ENCODE results near the gene SSBP2.
"Not testable (repeated sequence)": the region's sequence is repeated elsewhere in the genome, so short reads cannot be mapped to it uniquely, and the experiment has no call there.

Gene SSBP2

DNA sequence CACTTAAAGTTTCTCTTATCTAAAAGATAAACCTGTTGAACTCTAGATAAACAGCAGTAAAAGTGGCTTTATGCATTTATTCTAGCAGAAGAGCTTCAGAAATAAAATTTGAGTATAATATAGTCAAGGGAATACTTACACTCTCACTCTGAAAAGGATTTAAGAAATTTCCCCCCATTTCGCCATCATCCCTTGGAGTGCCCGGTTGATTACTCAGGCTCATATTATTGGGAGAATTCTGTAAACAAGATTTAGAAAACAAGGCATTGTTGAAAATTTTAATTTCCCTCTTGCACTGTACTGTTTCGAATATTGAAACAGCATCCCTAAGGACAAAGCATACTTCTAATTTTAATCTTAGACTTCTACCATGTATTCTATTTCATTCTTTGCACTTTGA lies 322.5 kb downstream of the SSBP2 start:
- no peak for DNase-seq (ENCODE audit: low spot score)

DNA sequence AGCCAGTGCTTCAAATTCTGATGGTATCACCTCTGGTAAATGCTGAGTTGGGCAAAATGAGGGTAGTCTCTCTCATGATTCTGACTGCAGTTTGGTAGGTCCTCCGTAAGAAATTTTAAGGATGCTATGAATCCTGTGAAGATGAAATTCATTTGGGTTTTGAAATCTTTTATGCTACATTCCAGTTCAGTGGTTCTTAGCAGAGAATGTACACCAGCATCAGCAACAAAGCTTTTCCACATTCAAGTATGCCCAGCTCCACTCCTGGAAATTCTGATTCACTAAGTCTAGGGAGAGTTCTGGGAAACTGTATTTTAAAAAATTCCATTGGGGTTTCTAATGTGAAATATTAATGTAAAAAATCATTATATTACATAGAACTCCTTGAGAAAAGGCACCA lies 323.3 kb downstream of the SSBP2 start:
- DNase-seq (ENCODE audit: low spot score), result no peak

DNA sequence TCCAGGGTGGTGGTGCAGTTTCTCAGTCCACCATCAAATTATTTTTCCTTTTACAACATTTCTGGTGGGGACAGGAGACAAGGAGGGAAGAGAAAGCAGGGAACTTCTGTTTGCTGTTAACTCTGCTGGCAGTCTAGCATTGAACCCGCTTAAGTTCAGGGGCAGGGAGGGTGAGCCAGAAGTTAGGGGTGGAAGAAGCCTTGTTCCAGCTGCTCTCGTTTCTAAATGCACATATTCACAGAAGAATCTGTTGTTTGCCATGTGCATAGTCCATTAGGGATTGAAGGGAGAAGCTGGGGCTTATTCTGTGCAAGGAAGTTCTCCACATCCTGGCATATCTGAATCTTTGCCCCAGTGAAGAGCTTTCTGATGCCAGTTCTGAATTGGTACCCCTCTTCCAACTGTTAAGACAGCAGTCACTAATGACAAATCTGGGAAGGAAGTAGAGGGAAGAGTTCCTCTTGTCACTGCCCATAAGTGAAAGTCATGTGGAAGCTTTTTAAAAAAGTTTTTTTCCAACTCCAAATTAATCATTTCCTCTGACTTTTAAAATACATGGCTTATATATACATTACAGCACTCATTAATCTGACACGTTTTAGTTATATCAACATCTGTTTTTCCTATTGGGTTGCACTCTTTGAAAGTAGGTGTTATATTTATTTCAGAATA lies 324.4 kb downstream of the SSBP2 start:
- DNase-seq (ENCODE audit: low spot score), result no peak

DNA sequence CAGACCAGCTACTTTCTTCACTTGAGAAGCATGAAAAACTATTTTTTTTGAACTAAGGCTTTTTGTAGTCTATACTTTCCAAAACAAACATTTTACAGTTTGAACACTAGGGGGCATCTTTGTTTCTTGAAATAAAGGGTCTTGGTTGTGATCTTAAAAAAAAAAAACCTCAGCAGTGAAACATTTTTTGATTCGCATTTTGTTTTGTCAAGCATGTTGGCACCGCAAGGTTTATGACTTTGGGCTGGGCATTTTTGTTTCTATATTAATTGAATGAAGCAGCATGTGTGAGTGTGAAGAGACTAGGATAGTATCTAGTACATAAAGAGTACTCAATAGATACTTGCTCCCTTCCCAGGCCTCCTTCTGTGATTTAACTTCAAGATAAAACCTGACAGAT lies 325.3 kb downstream of the SSBP2 start:
- DNase-seq (ENCODE audit: low spot score), result peak; percentile 42

DNA sequence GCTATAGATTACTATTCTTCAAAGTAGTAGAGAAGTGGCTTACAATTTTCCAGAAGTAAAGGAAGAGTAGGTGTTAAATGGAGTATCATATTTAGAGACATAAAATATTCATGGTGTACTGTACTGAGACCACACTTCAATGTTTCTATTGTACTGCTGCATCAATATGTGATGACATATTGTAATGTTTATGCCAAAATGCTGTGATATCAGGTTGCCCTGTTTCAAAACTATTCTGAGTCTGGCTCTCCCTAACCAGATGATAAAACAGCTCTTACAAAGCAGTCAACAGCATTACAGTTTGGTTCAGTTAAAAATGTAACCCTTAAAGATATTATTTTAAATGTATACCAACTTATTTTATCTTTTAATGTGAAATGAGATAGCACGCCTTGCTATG lies 326.2 kb downstream of the SSBP2 start:
- no peak for DNase-seq (ENCODE audit: low spot score)

DNA sequence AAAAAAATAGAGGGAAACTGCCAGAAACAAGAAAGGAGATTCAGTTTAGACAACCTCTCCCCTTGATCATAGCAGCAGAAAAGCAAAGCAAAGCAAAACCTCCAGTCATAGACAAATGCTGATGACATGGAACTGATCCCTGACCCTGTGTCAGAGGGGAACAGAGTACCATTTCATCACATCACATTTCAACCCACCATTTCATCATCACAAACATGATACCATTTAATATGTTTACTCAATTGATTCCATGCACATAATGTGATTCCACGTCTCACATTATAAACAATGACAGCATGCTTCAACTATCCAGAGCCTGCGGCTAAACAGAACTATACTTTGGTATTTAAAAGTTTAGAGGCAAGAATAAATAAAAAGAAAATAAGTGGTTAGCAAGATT lies 328.2 kb downstream of the SSBP2 start:
- DNase-seq (ENCODE audit: low spot score), result no peak

DNA sequence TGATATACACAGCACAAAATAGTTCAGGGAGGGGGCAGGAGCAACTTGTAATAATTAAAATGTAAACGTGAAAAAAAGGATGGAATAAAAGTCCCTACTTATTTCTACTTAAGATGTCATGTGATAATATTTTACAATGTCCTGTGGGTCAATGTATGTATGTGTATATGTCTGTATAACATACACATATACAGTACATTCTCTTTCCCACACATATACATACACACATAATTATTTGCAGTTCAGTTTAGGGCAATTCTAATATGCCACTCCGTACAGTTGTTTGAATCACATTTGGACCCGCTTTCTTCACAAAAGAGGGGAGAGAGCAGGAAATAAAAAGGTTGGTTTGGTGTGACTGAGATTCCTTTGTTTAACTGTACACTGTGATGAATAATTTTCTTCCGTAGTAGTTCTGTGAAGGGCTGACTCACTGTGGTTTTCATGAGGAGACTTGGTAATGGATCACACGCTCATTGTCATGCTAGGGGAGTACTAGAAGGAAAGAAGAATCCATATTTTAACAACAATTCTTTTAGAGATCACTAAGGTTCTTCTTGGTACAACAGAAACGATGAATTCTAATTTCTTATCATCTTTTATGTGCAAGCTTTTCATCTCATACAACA lies 330.7 kb downstream of the SSBP2 start:
- DNase-seq (ENCODE audit: low spot score), result no peak

DNA sequence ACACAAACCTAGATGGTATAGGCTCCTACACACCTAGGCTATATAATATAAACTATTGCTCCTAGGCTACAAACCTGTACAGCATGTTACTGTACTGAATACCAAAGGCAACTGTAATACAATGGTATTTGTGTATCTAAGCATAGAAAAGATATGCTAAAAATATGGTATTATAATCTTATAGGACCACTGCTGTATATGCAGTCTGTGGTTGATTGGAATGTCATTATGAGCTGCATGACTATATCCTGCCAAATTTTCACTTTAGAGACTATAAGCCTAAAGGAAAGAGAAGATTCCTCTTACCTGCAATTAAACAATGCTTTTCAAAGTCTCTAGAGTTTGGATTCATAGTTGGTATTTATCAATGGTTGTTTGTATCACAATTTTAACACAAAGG lies 332.3 kb downstream of the SSBP2 start:
- DNase-seq (ENCODE audit: low spot score), result no peak

DNA sequence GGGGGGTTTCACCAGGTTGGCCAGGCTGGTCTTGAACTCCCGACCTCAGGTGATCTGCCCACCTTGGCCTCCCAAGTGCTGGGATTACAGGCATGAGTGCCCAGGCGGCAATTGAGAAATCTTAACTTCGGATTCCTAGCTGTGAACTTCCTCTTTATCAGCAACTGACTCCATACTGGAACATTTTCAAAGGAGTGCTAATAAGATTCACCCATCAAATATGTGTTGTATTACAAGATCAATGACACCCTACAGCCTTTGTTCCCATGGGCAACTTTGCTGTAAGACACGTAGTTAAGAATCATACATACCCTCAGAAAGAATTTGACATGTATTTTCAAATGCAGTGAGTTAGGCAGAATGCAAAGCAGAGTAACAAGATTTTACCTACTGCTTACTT lies 333.8 kb downstream of the SSBP2 start:
- DNase-seq (ENCODE audit: low spot score), result no peak

DNA sequence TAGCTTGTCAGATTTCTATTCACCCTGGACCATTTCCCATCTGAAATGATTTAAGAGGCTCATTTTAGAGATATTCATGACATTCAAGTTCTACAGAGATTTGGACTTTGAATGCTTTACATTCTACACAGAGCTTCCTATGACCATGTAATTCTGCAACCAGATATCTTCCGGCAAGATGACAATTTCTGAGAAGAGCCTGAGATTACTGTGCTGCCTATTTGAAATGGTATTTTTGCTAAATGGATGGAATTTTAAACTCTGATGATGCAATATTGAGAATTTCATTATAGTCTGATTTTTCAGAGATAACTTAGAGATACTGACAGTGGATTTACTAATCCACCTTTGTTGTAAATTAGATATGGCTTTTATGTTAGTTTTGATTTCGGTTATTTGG lies 341.0 kb downstream of the SSBP2 start:
- no peak for DNase-seq (ENCODE audit: low spot score)

DNA sequence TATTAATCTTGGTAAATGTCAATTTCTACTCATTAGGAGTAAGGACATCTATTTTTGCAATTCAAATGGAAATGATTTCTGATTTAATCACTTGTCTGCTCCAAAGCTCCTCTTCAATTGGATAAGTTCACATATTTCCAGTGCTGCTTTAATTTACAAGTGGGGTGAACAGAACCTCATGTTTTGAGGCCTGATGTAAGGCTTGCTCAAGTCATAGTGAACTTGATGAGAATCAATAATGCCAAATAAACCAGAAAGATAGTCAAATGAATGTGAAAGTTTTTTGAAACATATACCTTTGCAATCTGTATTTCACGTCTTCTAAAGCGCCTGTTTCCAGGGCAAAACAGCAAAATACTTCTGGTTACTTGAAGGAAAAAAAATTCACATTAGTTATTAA lies 341.5 kb downstream of the SSBP2 start:
- no peak for DNase-seq (ENCODE audit: low spot score)

DNA sequence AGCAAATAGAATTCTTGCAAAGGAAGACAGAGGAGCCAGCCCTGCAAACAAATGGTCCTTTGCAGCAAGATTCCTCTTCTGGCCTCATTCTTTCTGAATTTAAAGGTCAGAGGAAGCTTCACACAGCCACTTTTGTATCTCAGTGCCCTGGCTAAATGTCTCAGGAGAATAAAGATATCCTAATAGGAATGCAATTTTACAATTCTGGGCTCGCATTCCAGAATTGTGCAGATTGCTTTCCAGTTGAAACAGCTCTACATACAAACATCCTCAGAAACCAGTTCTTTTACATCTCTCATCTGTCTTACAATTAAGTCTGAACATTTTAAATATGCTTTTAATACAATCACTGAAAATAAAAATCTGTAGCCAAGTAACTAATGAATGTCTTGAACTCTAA lies 342.4 kb downstream of the SSBP2 start:
- DNase-seq (ENCODE audit: low spot score), result no peak

DNA sequence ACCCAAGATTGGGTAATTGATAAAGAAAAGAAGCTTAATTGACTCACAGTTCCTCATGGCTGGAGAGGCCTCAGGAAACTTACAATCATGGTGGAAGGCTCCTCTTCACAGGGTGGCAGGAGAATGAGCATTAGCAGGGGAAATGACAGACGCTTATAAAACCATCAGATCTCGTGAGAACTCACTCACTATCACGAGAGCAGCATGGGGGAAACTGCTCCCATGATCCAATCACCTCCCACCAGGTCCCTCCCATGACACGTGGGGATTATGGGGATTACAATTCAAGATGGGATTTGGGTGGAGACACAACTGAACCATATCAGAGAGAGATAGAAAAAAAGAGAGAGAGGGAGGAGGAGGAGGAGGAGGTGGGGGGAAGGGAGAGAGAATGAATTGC lies 343.1 kb downstream of the SSBP2 start:
- DNase-seq (ENCODE audit: low spot score), result not testable (repeated sequence)

DNA sequence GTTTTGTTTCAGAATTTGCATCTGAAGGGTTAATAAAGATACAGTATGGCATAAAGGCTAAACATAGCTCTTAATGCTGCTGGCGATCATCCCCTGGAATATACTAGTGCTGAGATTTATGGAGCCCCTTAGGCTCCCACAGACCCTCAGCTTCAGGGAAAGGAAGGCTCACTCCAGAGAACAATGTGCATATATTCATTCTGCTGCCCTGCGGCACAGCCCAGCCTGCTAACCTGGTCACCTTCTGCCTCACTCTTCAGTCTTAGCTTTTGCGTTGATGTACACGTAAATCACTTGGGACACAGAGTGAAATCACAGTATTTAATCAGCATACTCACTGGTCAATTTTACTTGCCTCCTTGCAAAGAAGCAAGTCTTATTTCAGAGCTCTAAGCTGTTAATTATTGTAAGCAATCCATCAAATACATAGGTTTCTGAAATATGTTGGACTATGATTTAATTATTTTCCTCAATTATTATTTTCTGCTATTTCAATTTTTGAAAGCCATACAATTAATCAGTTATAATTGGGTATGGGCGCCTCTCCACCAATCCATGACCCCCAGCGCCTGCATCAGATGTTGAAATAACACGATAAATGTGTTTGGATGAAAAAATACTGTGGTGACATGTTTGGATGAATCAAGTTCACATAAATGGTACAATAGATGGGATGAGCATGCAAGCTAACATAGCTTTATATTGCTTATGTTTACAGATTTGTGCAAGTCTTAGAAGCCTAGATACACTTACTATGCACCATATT lies 345.6 kb downstream of the SSBP2 start:
- no peak for DNase-seq (ENCODE audit: low spot score)

DNA sequence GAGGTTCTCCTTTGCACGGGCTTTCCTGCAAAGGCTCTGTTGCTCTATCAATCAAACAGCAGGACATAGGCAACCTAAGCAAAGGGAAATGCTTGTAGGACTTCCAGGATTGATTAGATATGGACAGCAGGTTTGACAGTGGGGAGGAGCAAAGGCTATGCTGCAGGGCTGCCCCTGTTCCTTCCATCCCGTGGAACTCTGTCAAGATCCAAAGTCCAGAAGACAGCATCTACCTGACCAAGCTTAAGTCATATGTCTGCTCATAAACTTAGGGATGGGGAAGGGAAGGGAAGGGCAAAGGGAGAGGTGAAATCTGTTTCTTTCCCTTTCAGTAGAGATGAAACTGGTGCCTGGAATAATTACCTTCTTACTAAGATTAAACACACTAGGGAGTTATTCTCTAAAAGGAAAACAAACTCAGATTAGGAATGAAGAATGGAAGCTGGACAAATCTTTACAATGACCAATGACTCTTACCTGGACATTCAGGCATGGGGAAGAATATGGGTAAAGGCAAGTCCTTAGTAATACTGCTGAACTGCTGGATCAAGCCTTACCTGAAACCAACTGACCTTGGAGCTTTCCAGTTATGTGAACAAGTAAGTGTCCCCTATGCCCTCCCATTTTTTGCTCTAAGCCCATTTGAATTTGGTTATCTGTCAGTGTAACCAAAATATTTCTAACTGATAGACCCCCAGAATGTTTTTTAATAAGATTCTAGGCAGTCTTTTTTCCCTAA lies 348.5 kb downstream of the SSBP2 start:
- DNase-seq (ENCODE audit: low spot score), result no peak

DNA sequence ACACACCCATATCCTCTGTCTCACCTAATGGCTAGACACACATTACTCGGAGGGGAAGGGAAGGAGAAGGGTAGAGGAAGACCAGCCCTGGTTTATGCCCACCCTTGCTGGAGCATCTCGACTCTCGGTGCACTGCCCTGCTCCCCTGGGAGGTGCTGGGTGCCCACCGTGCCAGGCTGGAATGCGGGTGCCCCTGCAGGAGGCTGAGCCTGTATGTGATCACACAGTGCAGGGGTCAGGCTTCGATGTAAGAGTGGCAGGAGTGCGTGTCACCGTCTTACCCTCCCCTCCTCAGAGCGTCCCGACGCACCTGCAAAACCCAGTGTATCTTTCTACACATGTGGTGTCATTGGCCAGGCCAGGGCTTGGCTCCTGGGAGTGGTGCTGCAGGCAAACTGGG lies 349.6 kb downstream of the SSBP2 start:
- no peak for DNase-seq (ENCODE audit: low spot score)

DNA sequence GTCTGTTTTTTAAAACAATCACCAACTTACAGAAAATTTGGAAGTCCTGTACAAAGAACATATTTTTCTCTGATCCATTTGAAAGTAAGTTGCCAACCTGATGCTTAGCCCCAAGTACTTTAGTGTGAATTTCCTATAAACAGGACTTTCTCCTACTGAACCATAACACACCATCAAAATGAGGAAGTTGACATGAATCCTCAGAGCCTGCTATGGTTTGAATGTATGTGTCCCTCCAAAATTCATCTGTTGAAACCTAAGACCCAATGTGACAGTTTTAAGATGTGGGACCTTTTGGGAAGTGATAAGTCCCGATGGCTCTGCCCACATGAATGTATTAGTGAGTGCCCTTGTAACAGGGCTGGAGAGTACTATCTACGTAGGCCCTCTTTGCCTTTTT lies 350.5 kb downstream of the SSBP2 start:
- DNase-seq (ENCODE audit: low spot score), result no peak

DNA sequence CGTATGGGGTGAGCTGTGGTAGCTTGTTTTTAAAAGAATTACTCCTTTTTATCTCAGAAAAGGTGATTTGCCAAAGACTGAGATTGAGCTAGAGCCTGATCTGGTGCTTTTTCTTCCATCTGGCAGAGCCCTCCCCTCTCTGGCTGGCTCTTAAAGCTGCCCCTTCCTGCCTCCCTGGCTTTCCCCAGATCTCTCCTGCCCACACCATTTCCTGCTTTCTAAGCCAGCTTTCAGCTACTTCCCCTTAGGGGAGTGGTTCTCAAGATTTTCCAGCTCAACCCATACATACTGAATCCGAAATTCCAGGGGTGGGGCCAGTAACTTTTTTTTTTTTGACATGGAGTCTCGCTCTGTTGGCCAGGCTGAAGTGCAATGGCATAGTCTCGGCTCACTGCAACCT lies 352.2 kb downstream of the SSBP2 start:
- no peak for DNase-seq (ENCODE audit: low spot score)

DNA sequence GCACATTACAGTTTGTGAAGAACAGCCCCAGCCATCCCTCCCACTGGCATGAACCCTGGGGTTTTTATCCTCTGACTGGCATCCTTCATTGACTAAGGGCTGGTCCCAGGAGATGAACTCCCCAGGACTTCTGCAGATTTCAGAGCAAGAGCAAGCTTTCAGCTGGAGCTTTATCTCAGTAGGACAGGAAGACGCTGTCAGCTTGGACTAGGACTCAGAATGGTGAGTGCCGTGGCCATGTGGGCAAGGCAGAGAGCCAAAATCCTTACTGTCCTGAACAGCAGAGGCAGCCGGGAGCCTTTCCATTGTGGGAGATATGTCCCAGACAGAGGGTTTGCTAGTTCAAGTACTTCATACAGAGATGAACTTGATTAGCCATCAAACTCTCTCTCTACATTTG lies 353.7 kb downstream of the SSBP2 start:
- no peak for DNase-seq (ENCODE audit: low spot score)

DNA sequence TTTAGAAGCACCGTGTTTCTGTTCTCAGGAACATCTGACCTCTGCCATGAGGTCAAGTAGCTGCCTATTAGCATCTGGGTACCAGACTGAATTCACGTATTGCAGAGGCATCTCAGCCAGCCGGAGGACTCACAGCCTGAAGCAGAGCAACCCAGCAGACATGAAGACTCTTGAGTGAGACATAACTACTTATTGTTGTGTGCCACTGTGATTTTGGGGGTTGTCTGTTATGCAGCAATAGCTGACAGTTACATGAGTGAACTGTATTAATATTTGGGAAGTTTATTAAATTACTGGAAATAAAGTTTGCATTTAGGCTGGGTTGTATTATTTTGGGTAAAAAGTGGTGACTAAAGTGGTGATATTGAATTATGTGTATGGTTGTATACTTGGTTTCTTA lies 355.6 kb downstream of the SSBP2 start:
- no peak for DNase-seq (ENCODE audit: low spot score)

DNA sequence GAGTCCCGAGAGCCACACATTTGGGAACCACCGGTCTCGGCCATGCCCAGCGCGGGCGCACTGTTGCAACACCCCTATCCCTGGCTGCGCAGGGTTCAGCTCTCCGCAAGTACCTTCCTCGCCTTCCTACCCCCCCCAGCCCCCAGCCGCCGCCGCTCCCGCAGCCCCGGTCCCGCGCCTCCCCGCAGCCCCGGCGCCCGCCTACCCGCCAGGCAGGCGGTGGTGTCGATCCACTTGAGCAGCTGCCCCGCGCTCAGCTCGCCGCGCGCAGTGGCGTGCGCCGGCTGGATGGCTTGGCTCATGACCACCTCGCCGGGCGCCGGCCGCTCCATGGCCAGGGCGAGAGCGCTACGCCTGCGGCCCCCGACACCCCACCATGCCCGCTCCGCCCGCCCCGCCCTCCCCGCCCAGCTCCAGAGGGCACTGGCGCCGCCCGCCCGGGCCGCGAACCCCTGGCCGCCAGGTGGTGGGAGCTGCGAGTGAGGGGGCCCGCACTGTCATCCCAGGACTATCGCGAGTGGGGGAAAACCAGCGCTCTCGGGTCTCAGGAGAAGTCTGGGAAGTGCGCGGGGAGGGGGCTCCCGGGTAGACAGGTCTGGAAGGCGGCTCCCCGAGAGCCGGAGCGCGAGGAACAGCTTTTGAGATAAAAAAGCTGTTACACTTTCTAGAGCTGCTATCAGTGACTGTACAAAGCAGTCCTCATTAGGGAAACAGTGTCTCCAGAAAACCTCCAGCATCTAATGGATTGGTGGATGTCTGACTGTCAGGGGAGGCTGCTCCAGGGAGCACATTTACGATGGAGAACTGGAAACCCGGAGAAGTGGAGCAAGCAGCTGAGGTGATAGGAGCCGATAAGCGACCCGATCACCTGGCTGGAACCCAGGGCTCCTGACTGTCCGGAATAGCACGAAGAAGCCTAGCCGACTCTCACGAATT lies 356.8 kb downstream of the SSBP2 start, which contains the start of gene ACOT12:
ACOT12 (minus strand) TSS at position 352 of the 936 bp plus-strand sequence; CDS start at position 332, 20 bp downstream.
- no peak for DNase-seq (ENCODE audit: low spot score)

DNA sequence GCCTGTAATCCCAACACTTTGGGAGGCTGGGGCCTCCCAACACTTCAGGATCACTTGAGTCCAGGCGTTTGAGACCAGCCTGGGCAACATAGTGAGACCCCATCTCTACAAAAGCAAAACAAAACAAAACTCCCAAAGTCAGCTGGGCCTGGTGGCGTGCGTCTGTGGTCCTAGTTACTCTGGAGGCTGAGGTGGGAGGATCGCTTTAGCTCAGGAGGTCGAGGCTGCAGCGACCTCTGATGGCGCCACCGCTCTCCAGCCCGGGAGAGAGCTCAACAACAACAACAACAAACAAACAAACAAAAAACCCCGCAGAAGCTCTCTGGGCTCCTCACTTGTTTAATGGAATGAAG lies 357.5 kb downstream of the SSBP2 start:
- DNase-seq (ENCODE audit: low spot score), result no peak

All from hematopoietic multipotent progenitor cell treated with erythropoietin and hydrocortisone succinate and interleukin-3 and kit ligand, for 17 days (in vitro differentiated cells).